ENCODE measurements around the gene FXYD2. TPM values are rescaled to one million over a fixed set of nuclear protein-coding genes. Genes with fewer than 3 reads are reported as not detected.

The FXYD2 gene
- total and polyA plus RNA-seq, 2 experiments from 2014 or later, result not detected

- H3K4me1 ChIP-seq (ENCODE audit: insufficient read depth), result no peaks in the 10 kb centered on the region
- no peaks in the 10 kb centered on the region for H3K36me3 ChIP-seq (ENCODE audit: low read depth)
- no peaks in the 10 kb centered on the region for H3K79me2 ChIP-seq (ENCODE audit: insufficient read depth)
- 4 to 7% methylated on average over 24 to 32 of the region's 35 CpGs for WGBS, 2 experiments (ENCODE audit: low coverage in 1 of 2, low lambda C conversion rate in 2 of 2, missing lambda C conversion rate in 2 of 2)
- no peaks in the 10 kb centered on the region for H3K9me2 ChIP-seq (ENCODE audit: insufficient read depth)
- no peak overlapping the region for H3K27ac ChIP-seq
- no peaks in the 10 kb centered on the region for H3K9me3 ChIP-seq (ENCODE audit: low read depth)
- DNase-seq, result no peak
- H3K4me2 ChIP-seq (ENCODE audit: unreplicated experiment), result no peak overlapping the region
- no peak overlapping the region for H3K9ac ChIP-seq
- TF ChIP-seq EZH2 (IDR thresholded peaks at IDR 0.05; ENCODE audit: insufficient read depth, poor library complexity, severe bottlenecking) (no peak), EZH2phosphoT487 (IDR thresholded peaks at IDR 0.05; ENCODE audit: insufficient read depth, low read depth) (no peak)
- H3K27me3 ChIP-seq (replicated peaks; ENCODE audit: insufficient read depth), result peaks cover 56% of the 10 kb centered on the region
- H3K4me3 ChIP-seq, result no peak overlapping the region
- H4K20me1 ChIP-seq (ENCODE audit: insufficient read depth), result no peaks in the 10 kb centered on the region
- no peak overlapping the region for H2AFZ ChIP-seq
- in situ Hi-C loops (cut with MboI), result no loop called here
- no peaks in the 10 kb centered on the region for H3F3A ChIP-seq (ENCODE audit: insufficient read depth)
Observed at GRCh38 chr11:117796456-117796871, 28.1 kb downstream of the FXYD2 start.

- TF ChIP-seq EZH2 (IDR thresholded peaks at IDR 0.05; ENCODE audit: insufficient read depth, poor library complexity, severe bottlenecking), result peak; percentile 50
- no peak for TF ChIP-seq EZH2phosphoT487 (IDR thresholded peaks at IDR 0.05; ENCODE audit: insufficient read depth, low read depth)
- Histone ChIP-seq H3K4me1 (ENCODE audit: insufficient read depth) (no peaks in the 10 kb centered on the region), H3K9me3 (ENCODE audit: low read depth) (no peaks in the 10 kb centered on the region), H3K9me2 (ENCODE audit: insufficient read depth) (no peaks in the 10 kb centered on the region), H3K79me2 (ENCODE audit: insufficient read depth) (no peaks in the 10 kb centered on the region), H3K4me3 (no peak overlapping the region), H4K20me1 (ENCODE audit: insufficient read depth) (no peaks in the 10 kb centered on the region), H3F3A (ENCODE audit: insufficient read depth) (no peaks in the 10 kb centered on the region), H3K27ac (no peak overlapping the region), H3K27me3 (replicated peaks; ENCODE audit: insufficient read depth) (peaks cover 49% of the 10 kb centered on the region), H3K9ac (no peak overlapping the region), H3K36me3 (ENCODE audit: low read depth) (no peaks in the 10 kb centered on the region), H2AFZ (no peak overlapping the region), H3K4me2 (ENCODE audit: unreplicated experiment) (no peak overlapping the region)
- in situ Hi-C loops (cut with MboI), result no loop called here
- WGBS, 2 experiments (ENCODE audit: low coverage in 1 of 2, low lambda C conversion rate in 2 of 2, missing lambda C conversion rate in 2 of 2), result 20 to 22% methylated on average over 36 to 51 of the region's 53 CpGs
- DNase-seq, result no peak
Observed at GRCh38 chr11:117795638-117796455, 28.7 kb downstream of the FXYD2 start.

GRCh38 chr11:117794772-117795629, 29.5 kb downstream of the FXYD2 start:
- no peak for DNase-seq
- WGBS, 2 experiments (ENCODE audit: low coverage in 1 of 2, low lambda C conversion rate in 2 of 2, missing lambda C conversion rate in 2 of 2), result 69% methylated on average over 27 to 29 of the region's 29 CpGs
- Histone ChIP-seq H3K27ac (no peak overlapping the region), H3K9me3 (ENCODE audit: low read depth) (no peaks in the 10 kb centered on the region), H3K79me2 (ENCODE audit: insufficient read depth) (no peaks in the 10 kb centered on the region), H3K4me1 (ENCODE audit: insufficient read depth) (no peaks in the 10 kb centered on the region), H3K9me2 (ENCODE audit: insufficient read depth) (no peaks in the 10 kb centered on the region), H3F3A (ENCODE audit: insufficient read depth) (no peaks in the 10 kb centered on the region), H3K27me3 (replicated peaks; ENCODE audit: insufficient read depth) (peaks cover 43% of the 10 kb centered on the region), H3K9ac (no peak overlapping the region), H3K36me3 (ENCODE audit: low read depth) (no peaks in the 10 kb centered on the region), H3K4me2 (ENCODE audit: unreplicated experiment) (no peak overlapping the region), H2AFZ (no peak overlapping the region), H3K4me3 (no peak overlapping the region), H4K20me1 (ENCODE audit: insufficient read depth) (no peaks in the 10 kb centered on the region)
- in situ Hi-C loops (cut with MboI), result no loop called here
- no peak for TF ChIP-seq EZH2phosphoT487 (IDR thresholded peaks at IDR 0.05; ENCODE audit: insufficient read depth, low read depth)
- TF ChIP-seq EZH2 (IDR thresholded peaks at IDR 0.05; ENCODE audit: insufficient read depth, poor library complexity, severe bottlenecking), result no peak

- in situ Hi-C loops (cut with MboI), result no loop called here
- H2AFZ ChIP-seq, result no peak overlapping the region
- H3K79me2 ChIP-seq (ENCODE audit: insufficient read depth), result no peaks in the 10 kb centered on the region
- DNase-seq, result no peak
- H3K9me3 ChIP-seq (ENCODE audit: low read depth), result no peaks in the 10 kb centered on the region
- H3K36me3 ChIP-seq (ENCODE audit: low read depth), result no peaks in the 10 kb centered on the region
- TF ChIP-seq EZH2 (IDR thresholded peaks at IDR 0.05; ENCODE audit: insufficient read depth, poor library complexity, severe bottlenecking), result no peak
- no peak for TF ChIP-seq EZH2phosphoT487 (IDR thresholded peaks at IDR 0.05; ENCODE audit: insufficient read depth, low read depth)
- peaks cover 43% of the 10 kb centered on the region for H3K27me3 ChIP-seq (replicated peaks; ENCODE audit: insufficient read depth)
- 10 to 14% methylated on average over 10 of the region's 10 CpGs for WGBS, 2 experiments (ENCODE audit: low coverage in 1 of 2, low lambda C conversion rate in 2 of 2, missing lambda C conversion rate in 2 of 2)
- no peak overlapping the region for H3K9ac ChIP-seq
- no peak overlapping the region for H3K27ac ChIP-seq
- no peaks in the 10 kb centered on the region for H3K9me2 ChIP-seq (ENCODE audit: insufficient read depth)
- no peak overlapping the region for H3K4me3 ChIP-seq
- H3K4me2 ChIP-seq (ENCODE audit: unreplicated experiment), result no peak overlapping the region
- no peaks in the 10 kb centered on the region for H4K20me1 ChIP-seq (ENCODE audit: insufficient read depth)
- no peaks in the 10 kb centered on the region for H3K4me1 ChIP-seq (ENCODE audit: insufficient read depth)
- H3F3A ChIP-seq (ENCODE audit: insufficient read depth), result no peaks in the 10 kb centered on the region
Observed at GRCh38 chr11:117794135-117794534, 30.4 kb downstream of the FXYD2 start.

Measured in GM23248 (cell line).